ENCODE measurements around the gene ANKRD60.

GRCh38 chr20:58225452-58226200, 2.8 kb downstream of the ANKRD60 start:
- TF ChIP-seq CTCF (conservative IDR thresholded peaks at IDR 0.05; ENCODE audit: low read depth, low read length) (no peak), EZH2 (IDR thresholded peaks at IDR 0.05; ENCODE audit: borderline replicate concordance, low read depth, low read length, poor library complexity, severe bottlenecking) (no peak)

All from A673 (cell line).